ENCODE results near the gene LILRA1.

LILRA1 gene

DNA sequence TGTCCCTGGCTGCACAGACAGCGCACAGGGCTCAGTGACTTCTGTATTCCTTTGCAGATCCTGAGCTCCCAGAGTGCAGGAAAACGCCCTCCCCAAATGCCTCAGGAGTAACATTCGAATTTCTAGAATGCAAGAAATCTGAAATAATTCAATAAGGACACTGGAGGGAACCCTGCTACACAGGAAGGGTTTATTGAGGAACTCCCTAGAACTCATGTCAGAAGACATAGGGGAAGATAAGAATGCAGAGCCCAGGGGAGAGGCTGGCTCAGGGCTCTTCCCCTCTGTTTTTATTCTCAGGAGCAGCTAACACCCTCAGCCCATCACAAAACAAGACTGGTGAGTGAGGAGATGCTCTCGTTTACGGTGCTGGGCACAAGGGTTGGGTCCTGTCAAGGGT is 6.8 kb downstream of the LILRA1 start:
- Histone ChIP-seq H3K36me3 (ENCODE audit: low read length) (no peaks in the 10 kb centered on the region), H3K27ac (ENCODE audit: low read depth, low read length) (no peak overlapping the region), H3K4me2 (ENCODE audit: low read depth, low read length, poor library complexity, severe bottlenecking) (no peak overlapping the region), H3K27me3 (ENCODE audit: low read length) (no peaks in the 10 kb centered on the region), H3K9me3 (ENCODE audit: insufficient read depth, low read length) (no peaks in the 10 kb centered on the region; the same call in 1 of the 2 replicates), H3K9ac (ENCODE audit: low read length) (no peak overlapping the region), H3K4me3 (ENCODE audit: insufficient read depth, low read length, poor library complexity, severe bottlenecking) (no peak overlapping the region), H3F3A (ENCODE audit: insufficient read depth) (no peaks in the 10 kb centered on the region), H3K9me2 (replicated peaks; ENCODE audit: insufficient read depth, low read length) (no peaks in the 10 kb centered on the region), H2AFZ (ENCODE audit: low read depth, low read length, severe bottlenecking) (no peak overlapping the region), H3K79me2 (ENCODE audit: insufficient read depth, low read length) (no peaks in the 10 kb centered on the region), H4K20me1 (ENCODE audit: low read depth, low read length) (no peaks in the 10 kb centered on the region)
- TF ChIP-seq, protein P1, sequence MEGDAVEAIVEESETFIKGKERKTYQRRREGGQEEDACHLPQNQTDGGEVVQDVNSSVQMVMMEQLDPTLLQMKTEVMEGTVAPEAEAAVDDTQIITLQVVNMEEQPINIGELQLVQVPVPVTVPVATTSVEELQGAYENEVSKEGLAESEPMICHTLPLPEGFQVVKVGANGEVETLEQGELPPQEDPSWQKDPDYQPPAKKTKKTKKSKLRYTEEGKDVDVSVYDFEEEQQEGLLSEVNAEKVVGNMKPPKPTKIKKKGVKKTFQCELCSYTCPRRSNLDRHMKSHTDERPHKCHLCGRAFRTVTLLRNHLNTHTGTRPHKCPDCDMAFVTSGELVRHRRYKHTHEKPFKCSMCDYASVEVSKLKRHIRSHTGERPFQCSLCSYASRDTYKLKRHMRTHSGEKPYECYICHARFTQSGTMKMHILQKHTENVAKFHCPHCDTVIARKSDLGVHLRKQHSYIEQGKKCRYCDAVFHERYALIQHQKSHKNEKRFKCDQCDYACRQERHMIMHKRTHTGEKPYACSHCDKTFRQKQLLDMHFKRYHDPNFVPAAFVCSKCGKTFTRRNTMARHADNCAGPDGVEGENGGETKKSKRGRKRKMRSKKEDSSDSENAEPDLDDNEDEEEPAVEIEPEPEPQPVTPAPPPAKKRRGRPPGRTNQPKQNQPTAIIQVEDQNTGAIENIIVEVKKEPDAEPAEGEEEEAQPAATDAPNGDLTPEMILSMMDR (IDR thresholded peaks at IDR 0.05; ENCODE audit: insufficient read depth, low read length, poor library complexity, severe bottlenecking) = no peak
- TF ChIP-seq EZH2phosphoT487 (conservative IDR thresholded peaks at IDR 0.05; ENCODE audit: low read length) = no peak

DNA sequence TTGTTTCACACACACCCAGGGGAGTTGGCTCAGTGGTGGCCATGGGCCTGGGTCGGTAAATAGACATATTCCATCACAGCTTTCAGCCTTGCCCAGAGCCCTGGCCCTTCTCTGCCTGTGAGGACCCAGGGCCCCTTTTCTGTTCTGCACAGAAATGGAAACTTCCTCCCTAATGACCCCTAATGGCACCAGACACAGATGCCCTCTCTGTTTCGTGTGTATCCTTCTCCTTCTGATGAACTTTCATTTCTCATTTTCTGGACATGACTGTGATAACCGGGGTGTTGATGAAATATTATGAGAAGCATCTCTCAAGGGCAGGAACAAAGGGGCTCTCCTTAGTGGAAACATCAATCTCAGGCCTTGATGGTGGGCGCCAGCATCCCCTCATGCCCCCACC is 12.8 kb downstream of the LILRA1 start:
- no peaks in the 10 kb centered on the region for H4K20me1 ChIP-seq (ENCODE audit: low read depth, low read length)
- no peak for TF ChIP-seq EZH2phosphoT487 (conservative IDR thresholded peaks at IDR 0.05; ENCODE audit: low read length)
- TF ChIP-seq, protein P1 (IDR thresholded peaks at IDR 0.05; ENCODE audit: insufficient read depth, low read length, poor library complexity, severe bottlenecking) = no peak
- H3K4me2 ChIP-seq (ENCODE audit: low read depth, low read length, poor library complexity, severe bottlenecking) = no peak overlapping the region
- H3K4me3 ChIP-seq (ENCODE audit: insufficient read depth, low read length, poor library complexity, severe bottlenecking) = no peak overlapping the region
- H3K9me2 ChIP-seq (replicated peaks; ENCODE audit: insufficient read depth, low read length) = no peaks in the 10 kb centered on the region
- H3K27ac ChIP-seq (ENCODE audit: low read depth, low read length) = no peak overlapping the region
- no peaks in the 10 kb centered on the region for H3F3A ChIP-seq (ENCODE audit: insufficient read depth)
- H3K9ac ChIP-seq (ENCODE audit: low read length) = no peak overlapping the region
- no peaks in the 10 kb centered on the region for H3K36me3 ChIP-seq (ENCODE audit: low read length)
- H3K27me3 ChIP-seq (ENCODE audit: low read length) = no peaks in the 10 kb centered on the region
- H3K79me2 ChIP-seq (ENCODE audit: insufficient read depth, low read length) = no peaks in the 10 kb centered on the region
- no peak overlapping the region for H2AFZ ChIP-seq (ENCODE audit: low read depth, low read length, severe bottlenecking)
- H3K9me3 ChIP-seq (ENCODE audit: insufficient read depth, low read length) = no peaks in the 10 kb centered on the region; the same call in 1 of the 2 replicates

DNA sequence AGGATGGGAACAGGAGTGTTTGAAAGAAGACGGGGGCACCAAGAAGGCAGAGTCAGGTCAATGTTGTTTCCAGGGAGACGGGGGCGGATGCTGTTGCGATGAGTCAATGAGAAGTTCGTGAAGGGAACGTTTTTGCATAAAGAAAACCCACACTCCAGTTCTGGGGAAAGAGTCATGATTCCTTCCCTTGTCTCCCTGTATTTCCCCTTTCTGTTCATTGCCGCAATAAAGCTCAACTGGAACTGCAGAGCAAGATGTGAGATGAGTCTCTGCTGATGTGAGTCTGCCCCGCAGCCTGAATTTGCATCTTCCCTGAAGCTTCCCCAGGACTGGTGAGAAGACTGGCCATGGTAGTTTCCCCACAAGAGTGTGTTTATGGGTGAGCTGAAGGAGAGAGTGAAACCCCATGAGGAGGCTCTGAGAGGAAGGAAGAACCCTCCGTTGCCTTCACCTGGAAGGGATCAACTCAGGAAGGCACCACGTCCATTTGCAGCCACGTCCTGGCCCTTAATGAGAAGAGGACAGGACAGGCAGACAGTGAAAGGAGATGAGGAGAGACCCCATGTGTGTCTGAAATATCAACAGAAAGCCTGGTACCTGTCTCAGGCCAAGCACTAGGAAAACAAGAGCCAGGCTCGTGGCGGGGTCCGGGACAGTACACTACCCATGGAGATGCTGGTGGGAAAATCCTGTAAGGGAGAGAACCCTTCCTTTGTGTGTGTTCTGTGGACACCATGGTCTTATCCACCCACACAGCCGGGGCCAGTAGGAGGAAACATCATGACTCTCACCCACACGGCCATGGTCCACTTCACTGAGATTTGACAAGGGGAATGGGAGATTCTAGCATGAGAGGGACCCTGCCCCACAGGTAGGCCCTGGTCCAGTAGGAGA is 13.7 kb downstream of the LILRA1 start:
- no peak overlapping the region for H2AFZ ChIP-seq (ENCODE audit: low read depth, low read length, severe bottlenecking)
- H3K9me2 ChIP-seq (replicated peaks; ENCODE audit: insufficient read depth, low read length) = no peaks in the 10 kb centered on the region
- no peaks in the 10 kb centered on the region; the same call in 1 of the 2 replicates for H3K9me3 ChIP-seq (ENCODE audit: insufficient read depth, low read length)
- no peaks in the 10 kb centered on the region for H4K20me1 ChIP-seq (ENCODE audit: low read depth, low read length)
- no peak overlapping the region for H3K27ac ChIP-seq (ENCODE audit: low read depth, low read length)
- TF ChIP-seq, protein P1 (IDR thresholded peaks at IDR 0.05; ENCODE audit: insufficient read depth, low read length, poor library complexity, severe bottlenecking) = no peak
- H3K79me2 ChIP-seq (ENCODE audit: insufficient read depth, low read length) = no peaks in the 10 kb centered on the region
- no peaks in the 10 kb centered on the region for H3K36me3 ChIP-seq (ENCODE audit: low read length)
- no peaks in the 10 kb centered on the region for H3K27me3 ChIP-seq (ENCODE audit: low read length)
- H3F3A ChIP-seq (ENCODE audit: insufficient read depth) = no peaks in the 10 kb centered on the region
- H3K9ac ChIP-seq (ENCODE audit: low read length) = no peak overlapping the region
- H3K4me3 ChIP-seq (ENCODE audit: insufficient read depth, low read length, poor library complexity, severe bottlenecking) = no peak overlapping the region
- no peak overlapping the region for H3K4me2 ChIP-seq (ENCODE audit: low read depth, low read length, poor library complexity, severe bottlenecking)
